ENCODE data around the gene GARRE1. TPM values are rescaled to one million over a fixed set of nuclear protein-coding genes. Genes with fewer than 3 reads are reported as not detected.

GARRE1 gene
- polyA plus RNA-seq, 3 donors = 1.1 to 6.2 (median 2.1) TPM

DNA sequence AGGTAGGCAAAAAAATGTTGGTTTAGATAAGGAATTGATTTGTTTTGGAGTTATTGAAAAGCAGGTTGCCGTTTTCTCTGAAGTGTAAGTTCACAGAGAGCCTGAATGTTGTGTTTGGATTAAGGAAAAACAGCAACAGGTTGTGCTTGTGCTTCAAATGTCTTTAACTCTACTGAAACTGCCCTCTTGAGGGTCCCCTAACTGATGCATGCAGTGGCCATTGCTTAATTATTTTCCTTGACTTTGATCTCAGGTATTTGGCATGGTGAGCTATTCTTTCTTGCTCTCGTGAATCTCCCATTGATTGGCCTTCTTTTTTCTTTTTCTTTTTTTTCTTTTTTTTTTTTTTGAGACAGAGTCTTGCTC is 3.2 kb downstream of the GARRE1 start:
- no peak for TF ChIP-seq CTCF (IDR thresholded peaks at IDR 0.05)
- Mint-ChIP-seq H3K4me1 (peaks cover 15% of the 10 kb centered on the region), H3K27ac (no peak overlapping the region), H3K36me3 (peaks cover 0 to 6% of the 10 kb centered on the region in 2 donors), H3K27me3 (ENCODE audit: low read depth in 3 of 3) (peaks cover 63 to 65% (median 63%) of the 10 kb centered on the region in 3 donors), H3K9me3 (peaks cover 0 to 10% (median 3%) of the 10 kb centered on the region in 7 donors), H3K4me3 (peak overlapping the region in 1 of 2 donors; percentile 73)
- Histone ChIP-seq H3K4me3 (replicated peaks in 1 of 3; ENCODE audit: low read depth in 2 of 3, low read length in 3 of 3) (no peak overlapping the region), H2AFZ (ENCODE audit: insufficient read depth, low read depth, low read length, poor library complexity, severe bottlenecking) (no peak overlapping the region), H3K9ac (ENCODE audit: insufficient read depth, low read length, poor library complexity, severe bottlenecking) (no peak overlapping the region), H3K79me2 (ENCODE audit: insufficient read depth, low read length) (no peaks in the 10 kb centered on the region), H3K27me3 (ENCODE audit: control insufficient read depth in 2 of 2, insufficient read depth in 2 of 2, low read length in 2 of 2) (peaks cover 21 to 49% of the 10 kb centered on the region in 2 donors), H3K4me2 (replicated peaks; ENCODE audit: extremely low read depth, low read length, poor library complexity, severe bottlenecking) (no peak overlapping the region), H3K4me1 (ENCODE audit: control insufficient read depth in 1 of 2, insufficient read depth in 2 of 2, low read length in 2 of 2) (peaks cover 11 to 14% of the 10 kb centered on the region in 2 donors), H3K27ac (ENCODE audit: low read depth in 1 of 2, low read length in 2 of 2) (no peak overlapping the region), H3K36me3 (replicated peaks in 1 of 2; ENCODE audit: control insufficient read depth in 1 of 2, insufficient read depth in 2 of 2, low read length in 2 of 2) (no peaks in the 10 kb centered on the region), H4K20me1 (ENCODE audit: insufficient read depth, low read length) (peaks cover 8% of the 10 kb centered on the region), H3K9me3 (replicated peaks in 1 of 2; ENCODE audit: control insufficient read depth in 1 of 2, insufficient read depth in 1 of 2, low read length in 2 of 2) (no peaks in the 10 kb centered on the region)
- 100% methylated on average over 1 of the region's 2 CpGs for WGBS (ENCODE audit: insufficient coverage)
- no peak for DNase-seq
- intact Hi-C loops (cut with micrococcal nuclease) = loop anchor here in 1 of 2 donors (10.0 kb wide), 1 partner anchor 77 kb away; no protein-coding TSS in a partner anchor

DNA sequence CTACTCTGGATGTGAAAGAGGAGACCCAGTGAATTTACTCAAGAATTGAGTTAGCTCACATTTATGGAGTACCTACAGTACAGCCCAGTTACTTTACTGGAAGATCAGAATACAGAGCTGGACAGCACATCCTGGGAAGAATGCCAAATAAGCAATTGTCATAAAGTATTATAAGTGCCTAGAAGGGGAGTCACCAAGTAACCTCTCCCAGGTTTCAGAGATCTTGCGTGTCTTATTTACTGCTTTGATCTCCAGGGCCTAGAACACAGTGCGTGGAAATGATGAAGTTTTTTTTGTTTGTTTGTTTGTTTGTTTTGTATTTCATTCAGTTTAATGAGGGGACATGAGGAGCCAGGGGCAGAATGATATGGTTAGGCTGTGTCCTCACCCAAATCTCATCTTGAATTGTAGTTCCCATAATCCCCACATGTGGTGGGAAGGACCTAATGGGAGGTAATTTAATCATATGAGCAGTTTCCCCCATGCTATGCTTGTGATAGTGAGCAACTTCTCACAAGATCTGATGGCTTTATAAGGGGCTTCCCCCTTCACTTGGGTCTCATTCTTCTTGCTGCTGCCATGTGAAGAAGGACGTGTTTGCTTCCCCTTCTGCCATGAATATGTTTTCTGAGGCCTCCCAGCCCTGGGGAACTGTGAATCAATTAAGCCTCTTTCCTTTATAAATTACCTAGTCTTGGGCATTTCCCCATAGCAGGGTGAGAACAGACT is 5.2 kb downstream of the GARRE1 start:
- Histone ChIP-seq H3K9ac (ENCODE audit: insufficient read depth, low read length, poor library complexity, severe bottlenecking) (no peak overlapping the region), H3K4me3 (replicated peaks in 1 of 3; ENCODE audit: low read depth in 2 of 3, low read length in 3 of 3) (no peak overlapping the region), H3K4me1 (ENCODE audit: control insufficient read depth in 1 of 2, insufficient read depth in 2 of 2, low read length in 2 of 2) (peaks cover 5 to 7% of the 10 kb centered on the region in 2 donors), H3K36me3 (replicated peaks in 1 of 2; ENCODE audit: control insufficient read depth in 1 of 2, insufficient read depth in 2 of 2, low read length in 2 of 2) (no peaks in the 10 kb centered on the region), H3K79me2 (ENCODE audit: insufficient read depth, low read length) (no peaks in the 10 kb centered on the region), H4K20me1 (ENCODE audit: insufficient read depth, low read length) (peaks cover 8% of the 10 kb centered on the region), H3K27me3 (ENCODE audit: control insufficient read depth in 2 of 2, insufficient read depth in 2 of 2, low read length in 2 of 2) (peaks cover 21 to 45% of the 10 kb centered on the region in 2 donors), H3K4me2 (replicated peaks; ENCODE audit: extremely low read depth, low read length, poor library complexity, severe bottlenecking) (no peak overlapping the region), H2AFZ (ENCODE audit: insufficient read depth, low read depth, low read length, poor library complexity, severe bottlenecking) (no peak overlapping the region), H3K27ac (ENCODE audit: low read depth in 1 of 2, low read length in 2 of 2) (no peak overlapping the region), H3K9me3 (replicated peaks in 1 of 2; ENCODE audit: control insufficient read depth in 1 of 2, insufficient read depth in 1 of 2, low read length in 2 of 2) (no peaks in the 10 kb centered on the region)
- peaks cover 0 to 10% (median 0%) of the 10 kb centered on the region in 7 donors for H3K9me3 Mint-ChIP-seq
- peaks cover 56 to 59% (median 58%) of the 10 kb centered on the region in 3 donors for H3K27me3 Mint-ChIP-seq (ENCODE audit: low read depth in 3 of 3)
- H3K4me3 Mint-ChIP-seq = peak overlapping the region in 1 of 2 donors; percentile 52
- TF ChIP-seq CTCF (IDR thresholded peaks at IDR 0.05) = no peak
- peaks cover 0 to 3% of the 10 kb centered on the region in 2 donors for H3K36me3 Mint-ChIP-seq
- intact Hi-C loops (cut with micrococcal nuclease) = loop anchor here in 1 of 2 donors (10.0 kb wide), 1 partner anchor 75 kb away; no protein-coding TSS in a partner anchor
- WGBS (ENCODE audit: insufficient coverage) = no CpG with 5 or more reads among the region's 3 CpGs
- DNase-seq = peak in 1 of 3 donors; percentile 14
- H3K4me1 Mint-ChIP-seq = peaks cover 8% of the 10 kb centered on the region
- peak overlapping the region in 1 of 7 donors; percentile 33 for H3K27ac Mint-ChIP-seq
